GM21515 (cell line): ENCODE measurements around the gene POTEH.
"Not testable (repeated sequence)": the region's sequence is repeated elsewhere in the genome, so short reads cannot be mapped to it uniquely, and the experiment has no call there.

Source experiments
- ATAC-seq: cut with Tn5 transposase; IDR thresholded peaks from one replicate; pipeline ENCODE4 v1.9.1; 2021; ENCODE audit not compliant: unreplicated experiment

The POTEH gene

GRCh38 chr22:15734411-15734810 lies 44.6 kb downstream of the POTEH start:
- ATAC-seq = not testable (repeated sequence)

DNA sequence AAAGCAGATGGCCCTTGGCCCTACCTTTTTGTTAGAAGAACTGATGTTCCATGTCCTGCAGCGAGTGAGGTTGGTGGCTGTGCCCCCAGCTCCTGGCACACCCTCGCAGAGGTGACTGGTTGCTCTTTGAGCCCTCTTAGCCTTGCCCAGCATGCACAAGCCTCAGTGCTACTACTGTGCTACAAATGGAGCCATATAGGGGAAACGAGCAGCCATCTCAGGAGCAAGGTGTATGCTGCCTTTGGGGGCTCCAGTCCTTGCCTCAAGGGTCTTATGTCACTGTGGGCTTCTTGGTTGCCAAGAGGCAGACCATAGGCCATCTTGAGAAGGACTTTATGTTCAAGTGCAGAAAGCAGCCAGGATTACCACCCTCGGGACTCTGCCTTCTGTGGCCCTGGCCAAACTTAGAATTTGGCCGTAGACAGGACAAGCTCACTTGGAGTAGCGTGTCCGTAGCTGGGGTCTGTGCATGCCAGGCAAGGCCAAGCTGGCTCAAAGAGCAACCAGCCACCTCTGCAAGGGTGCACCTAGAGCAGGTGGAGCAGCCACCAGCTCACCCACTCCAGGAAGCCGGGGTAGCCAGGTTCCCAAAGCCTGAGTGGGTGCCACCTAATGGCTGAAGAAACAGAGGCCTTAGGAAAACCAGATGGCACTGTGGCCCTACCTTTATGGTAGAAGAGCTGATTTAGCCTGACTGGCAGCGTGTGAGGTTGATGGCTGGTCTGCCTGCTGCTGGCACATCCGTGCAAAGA lies 48.5 kb downstream of the POTEH start:
- not testable (repeated sequence) for ATAC-seq

DNA sequence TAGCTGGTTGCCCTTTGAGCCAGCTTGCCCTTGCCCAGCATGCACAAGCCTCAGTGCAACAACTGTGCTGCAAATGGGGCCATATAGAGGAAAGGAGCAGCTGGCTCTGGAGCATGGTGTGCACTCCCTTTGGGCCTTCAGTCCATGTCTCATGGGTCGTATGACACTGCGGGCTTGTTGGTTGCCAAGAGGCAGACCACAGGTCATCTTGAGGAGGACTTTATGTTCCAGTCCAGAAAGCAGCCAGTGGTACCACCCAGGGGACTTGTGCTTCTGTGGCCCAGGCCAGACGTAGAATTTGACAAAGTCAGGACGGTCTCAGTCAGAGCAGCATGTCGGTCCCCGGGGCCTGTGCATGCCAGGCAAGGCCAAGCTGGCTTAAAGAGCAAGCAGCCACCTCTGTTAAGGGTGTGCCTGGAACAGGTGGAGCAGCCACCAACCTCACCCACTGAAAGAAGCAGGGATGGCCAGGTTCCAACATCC lies 49.1 kb downstream of the POTEH start:
- ATAC-seq = not testable (repeated sequence)

DNA sequence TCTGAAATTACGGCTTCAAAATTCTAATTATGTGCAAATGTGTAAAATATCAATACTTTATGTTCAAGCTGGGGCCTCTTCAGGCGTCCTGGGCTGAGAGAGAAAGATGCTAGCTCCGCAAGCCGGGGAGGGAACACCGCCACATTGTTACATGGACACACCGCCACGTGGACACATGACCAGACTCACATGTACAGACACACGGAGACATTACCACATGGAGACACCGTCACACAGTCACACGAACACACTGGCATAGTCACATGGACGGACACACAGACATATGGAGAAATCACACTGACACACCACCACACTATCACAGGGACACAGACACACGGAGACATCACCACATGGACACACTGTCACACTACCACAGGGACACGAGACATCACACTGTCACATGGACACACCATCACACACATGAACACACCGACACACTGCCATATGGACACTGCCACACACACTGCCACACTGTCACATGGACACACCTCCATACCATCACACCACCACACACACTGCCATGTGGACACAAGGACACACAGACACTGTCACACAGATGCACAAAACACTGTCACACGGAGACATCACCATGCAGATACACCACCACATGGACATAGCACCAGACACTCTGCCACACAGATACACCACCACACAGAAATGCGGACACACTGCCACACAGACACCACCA lies 58.0 kb downstream of the POTEH start:
- ATAC-seq = not testable (repeated sequence)

GRCh38 chr22:15749181-15749970 lies 59.5 kb downstream of the POTEH start:
- ATAC-seq = not testable (repeated sequence)

DNA sequence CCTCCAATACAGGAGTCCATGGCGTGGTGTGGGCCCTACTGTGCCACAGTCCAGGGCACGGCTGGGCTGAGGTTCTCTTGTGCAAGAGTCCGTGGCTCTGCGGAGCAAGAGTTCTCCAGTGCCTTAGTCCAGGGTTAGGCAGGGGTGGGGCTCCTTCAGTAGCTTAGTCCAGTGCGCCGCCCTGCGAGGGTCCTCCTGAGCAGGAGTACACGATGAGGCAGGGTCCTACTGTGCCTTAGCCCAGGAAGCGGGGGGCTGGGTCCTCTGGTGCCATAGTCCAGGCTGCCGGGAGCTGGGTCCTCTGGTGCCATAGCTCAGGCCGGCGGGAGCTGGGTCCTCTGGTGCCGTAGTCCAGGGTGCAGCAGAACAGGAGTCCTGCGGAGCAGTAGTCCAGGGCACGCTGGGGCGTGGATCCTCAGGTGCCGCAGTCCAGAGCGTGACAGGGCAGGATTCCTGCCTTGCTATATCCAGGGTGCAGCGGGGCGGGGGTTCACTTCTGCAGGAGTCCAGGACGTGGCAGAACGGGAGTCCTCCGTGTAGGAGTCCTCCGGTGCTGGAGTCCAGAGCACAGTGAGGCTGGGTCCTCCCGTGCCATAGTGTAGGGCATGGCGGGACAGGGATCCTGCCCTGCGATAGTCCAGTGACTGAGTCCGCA lies 69.7 kb downstream of the POTEH start:
- not testable (repeated sequence) for ATAC-seq

DNA sequence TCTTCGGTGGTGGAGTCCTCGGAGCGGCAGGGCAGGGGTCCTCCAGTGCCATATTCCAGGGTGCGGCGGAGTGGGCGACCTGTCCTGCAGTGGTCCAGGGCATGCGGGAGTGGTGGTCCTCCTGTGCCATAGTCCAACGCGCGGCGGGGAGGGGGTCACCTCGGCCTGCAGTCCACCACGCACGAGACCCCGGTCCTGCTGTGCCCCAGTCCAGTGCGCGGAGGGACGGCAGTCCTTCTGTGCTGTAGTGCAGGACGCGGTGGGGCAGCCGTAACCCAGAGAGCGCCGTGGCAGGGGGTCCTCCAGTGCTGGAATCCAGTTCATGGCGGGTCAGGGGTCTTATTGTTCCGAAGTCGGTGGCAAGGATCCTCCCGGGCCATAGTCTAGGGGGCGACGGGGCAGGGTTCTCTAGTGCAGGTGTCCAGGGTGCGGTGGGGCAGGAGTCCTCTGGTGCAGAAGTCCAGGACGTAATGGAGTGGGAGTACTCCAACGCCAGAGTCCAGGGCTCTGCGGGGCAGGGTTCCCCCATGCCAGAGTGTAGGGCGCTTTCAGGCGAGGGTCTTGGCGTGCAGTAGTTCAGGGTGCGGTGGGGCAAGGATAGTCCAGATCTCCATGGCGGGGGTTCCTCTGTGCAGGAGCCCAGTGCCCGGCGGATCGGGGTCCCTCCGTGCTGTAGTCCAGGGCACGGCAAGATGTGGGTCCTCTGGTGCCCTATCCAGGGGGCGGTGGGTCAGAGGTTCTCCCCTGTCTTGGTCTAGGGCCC lies 70.7 kb downstream of the POTEH start:
- ATAC-seq = not testable (repeated sequence)

DNA sequence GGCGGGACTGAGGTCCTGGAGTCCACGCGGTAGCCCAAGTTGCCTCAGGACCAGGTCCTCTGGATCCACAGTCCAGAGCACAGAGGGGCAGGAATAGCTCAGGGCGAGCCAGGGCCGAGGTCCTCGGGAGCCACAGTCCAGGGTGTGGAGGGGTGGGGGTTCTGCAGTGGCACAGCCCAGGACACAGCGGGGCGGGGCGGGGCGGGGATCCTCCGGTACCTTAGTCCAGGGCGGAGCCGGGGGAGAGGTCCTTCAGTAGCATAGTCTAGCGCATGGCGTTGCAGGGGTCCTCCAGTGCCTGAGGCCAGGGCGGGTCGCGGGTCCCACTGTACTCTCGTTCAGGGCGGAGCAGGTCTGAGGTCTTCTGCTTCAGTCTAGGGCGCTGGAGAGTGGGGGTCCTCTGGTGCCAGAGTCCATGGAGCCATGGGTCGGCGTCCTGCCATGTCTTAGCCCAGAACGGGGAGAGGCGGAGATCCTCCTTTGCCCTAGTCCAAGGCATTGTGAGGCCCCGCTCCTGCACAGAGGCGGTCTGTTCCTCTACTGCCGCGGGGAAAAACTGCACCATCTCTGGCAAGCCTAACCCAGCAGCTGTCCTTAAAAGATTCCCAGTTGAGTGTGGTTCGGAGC lies 71.4 kb downstream of the POTEH start:
- ATAC-seq = not testable (repeated sequence)

DNA sequence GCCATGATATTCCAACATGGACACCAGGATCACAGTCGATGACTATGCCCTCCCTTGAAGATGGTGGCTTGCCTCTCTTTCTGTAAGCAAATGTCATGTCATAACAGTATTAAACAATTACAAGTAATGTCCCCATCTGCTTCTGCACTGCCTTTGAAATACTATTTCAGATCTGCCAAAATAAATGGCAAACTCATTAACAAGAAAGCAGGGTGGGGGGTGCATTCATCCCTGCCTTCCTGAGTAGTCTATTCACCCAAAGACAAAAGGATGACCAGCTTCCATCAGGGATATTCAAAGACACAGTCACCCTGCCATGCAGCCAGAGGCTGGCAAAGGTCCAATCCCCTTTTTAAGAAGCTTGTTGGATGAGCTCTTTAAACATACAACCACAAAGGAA lies 73.7 kb downstream of the POTEH start:
- ATAC-seq = not testable (repeated sequence)
